K562 (cell line): ENCODE measurements around the gene POLRMT. TPM values are rescaled to one million over a fixed set of nuclear protein-coding genes. Genes with fewer than 3 reads are reported as not detected.

Experiments
- DIDO1 ChIP-seq: fragments of 450-650 bp; IDR thresholded peaks from 2 replicates; pipeline ENCODE4 v1.6.1; 2016; ENCODE audit warnings: low read depth, missing biosample characterization, missing genetic modification characterization
- HMG20B ChIP-seq: fragments of 250-450 bp; sonication (Bioruptor Pico); IDR thresholded peaks from 2 replicates; pipeline ENCODE4 v1.5.0; 2021; ENCODE audit warnings: mild to moderate bottlenecking
- MTA1 ChIP-seq: fragments of 450-650 bp; IDR thresholded peaks from 2 replicates; pipeline ENCODE4 v1.6.1; 2017; ENCODE audit warnings: borderline replicate concordance
- POLR2H ChIP-seq: IDR thresholded peaks from 2 replicates; pipeline ENCODE4 v1.6.1; 2016; ENCODE audit warnings: missing genetic modification characterization, low read depth, mild to moderate bottlenecking, control low read depth, missing compliant biosample characterization, moderate library complexity
- RB1 ChIP-seq: fragments of 450-650 bp; IDR thresholded peaks from 2 replicates; pipeline ENCODE4 v1.6.1; 2017; ENCODE audit warnings: low read depth, mild to moderate bottlenecking
- SAP30 ChIP-seq: fragments of 200-600 bp; sonication (generic); IDR thresholded peaks from 2 replicates; pipeline ENCODE4 v1.6.1; 2012; ENCODE audit warnings: borderline replicate concordance, low read depth, mild to moderate bottlenecking, moderate library complexity, low read length, control low read depth, inconsistent platforms; ENCODE audit not compliant: insufficient read depth, poor library complexity, severe bottlenecking
- THAP12 ChIP-seq: fragments of 250-450 bp; sonication (Bioruptor Pico); IDR thresholded peaks from 2 replicates; pipeline ENCODE4 v1.9.0; 2021; ENCODE audit warnings: mild to moderate bottlenecking, inconsistent platforms
- YBX1 ChIP-seq: fragments of 450-650 bp; IDR thresholded peaks from 2 replicates; pipeline ENCODE4 v1.7.1; 2016; ENCODE audit warnings: mild to moderate bottlenecking
- ZBTB11 ChIP-seq, 3 experiments: fragments of 200-800 bp in 1 of 3; fragments of 250-450 bp in 1 of 3; fragments of 450-650 bp in 1 of 3; sonication (Bioruptor Pico) in 1 of 3; sonication (Bioruptor generic) in 1 of 3; formaldehyde crosslinking in 1 of 3; IDR thresholded peaks; 2 replicates each; pipeline versions ENCODE4 v1.6.1 to v1.8.0; 2016 to 2022; ENCODE audit warnings: mild to moderate bottlenecking in 2 of 3, missing genetic modification characterization in 2 of 3, missing compliant biosample characterization in 1 of 3, moderate library complexity in 1 of 3
- ZNF445 ChIP-seq: fragments of 250-450 bp; sonication (Bioruptor Pico); IDR thresholded peaks from 2 replicates; pipeline ENCODE4 v1.4.0; 2020; ENCODE audit warnings: low read depth, mild to moderate bottlenecking, moderate library complexity
- ZNF589 ChIP-seq: fragments of 200-800 bp; sonication (Bioruptor generic); IDR thresholded peaks from 2 replicates; pipeline ENCODE4 v1.6.1; 2016; ENCODE audit warnings: low read depth, missing genetic modification characterization, missing compliant biosample characterization
- polyA plus RNA-seq, 8 experiments: library from polyadenylated mRNA; depleted of rRNA in 4 of 8; stranded (reverse) in 5 of 8; unstranded in 3 of 8; fragments of >200 nt; fragmentation: Nextera tagmentation in 2 of 8; fragmentation: Illumina TruSeq in 1 of 8; extraction: Ambion mirVana in 2 of 8; extraction: Trizol in 1 of 8; gene quantifications; 2 replicates each; pipeline versions ENCODE4 v1.2.1 to v1.2.3, GENCODE V29; 2011 to 2014; ENCODE audit warnings: inconsistent platforms in 1 of 8, missing spikeins in 1 of 8
- total RNA-seq, 7 experiments: library from RNA; depleted of rRNA in 6 of 7; stranded (reverse); fragments of >200 nt in 6 of 7; fragmentation: Illumina TruSeq in 2 of 7; extraction: Trizol in 2 of 7; gene quantifications; 2 replicates each; pipeline versions ENCODE4 v1.2.1 to v1.2.3, GENCODE V29; 2011 to 2021; ENCODE audit warnings: low replicate concordance in 1 of 7
- TF ChIP-seq, protein P1 (sequence below): fragments of 250-450 bp; sonication (Bioruptor Pico); IDR thresholded peaks from 2 replicates; pipeline ENCODE4 v1.5.0; 2021; ENCODE audit warnings: mild to moderate bottlenecking, borderline replicate concordance
- TF ChIP-seq, protein P2 (sequence below), 2 experiments: fragments of 450-650 bp; conservative IDR thresholded peaks; 2 replicates each; pipeline ENCODE4 v1.6.1; 2017; ENCODE audit warnings: mild to moderate bottlenecking in 2 of 2, moderate library complexity in 2 of 2
- TF ChIP-seq, protein P3 (sequence below): fragments of 250-450 bp; sonication (Bioruptor Pico); IDR thresholded peaks from 2 replicates; pipeline ENCODE4 v1.4.0; 2020

Gene POLRMT
- total and polyA plus RNA-seq, 9 of the 15 experiments (the other 6 are each of a cell fraction or from before 2014, with no cell fraction given), result 30.3 to 144 (median 68.0) TPM

DNA sequence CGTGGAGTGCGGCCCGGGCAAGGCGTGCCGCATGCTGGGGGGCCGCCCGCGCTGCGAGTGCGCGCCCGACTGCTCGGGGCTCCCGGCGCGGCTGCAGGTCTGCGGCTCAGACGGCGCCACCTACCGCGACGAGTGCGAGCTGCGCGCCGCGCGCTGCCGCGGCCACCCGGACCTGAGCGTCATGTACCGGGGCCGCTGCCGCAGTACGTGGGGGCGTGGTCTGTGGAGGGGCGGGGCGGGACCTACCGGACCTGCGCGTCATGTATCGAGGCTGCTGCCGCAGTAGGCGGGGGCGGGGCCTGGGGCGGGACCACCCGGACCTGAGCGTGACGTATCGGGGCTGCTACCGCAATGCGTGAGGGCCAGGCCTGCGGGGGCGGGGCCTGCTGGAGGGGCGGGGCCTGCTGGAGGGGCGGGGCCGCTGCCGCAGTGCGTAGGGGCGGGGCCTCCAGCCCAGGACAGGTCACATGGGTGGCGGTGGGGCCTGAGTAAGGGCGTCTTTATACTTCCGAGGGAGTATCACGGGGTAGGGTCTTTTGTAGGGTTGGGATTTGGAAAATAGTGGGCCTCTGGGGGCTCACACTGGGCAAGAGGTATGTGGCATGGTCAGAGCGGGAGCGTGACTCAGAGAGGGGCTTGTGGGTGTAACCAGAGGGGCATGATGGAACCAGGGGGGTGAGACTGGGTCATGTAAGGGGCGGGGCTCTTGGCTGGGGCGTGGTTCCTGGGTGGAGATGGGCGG, 47.1 kb upstream of the POLRMT start (continued):
- TF ChIP-seq YBX1 (no peak), ZNF589 (CRISPR knock-in tag) (no peak), MTA1 (no peak), ZBTB11 (CRISPR knock-in tag; IDR thresholded peaks at IDR 0.05) (peak in 1 of 3 experiments; percentile 56; a peak in 1 of 6 replicates), POLR2H (tag) (no peak), DIDO1 (no peak), THAP12 (CRISPR knock-in tag) (peak; percentile 94), ZNF445 (0 out of 2 replicates have a peak, but pooled peaks have one; percentile 26), RB1 (peak; percentile 95), HMG20B (CRISPR knock-in tag) (no peak), SAP30 (no peak)
- TF ChIP-seq, protein P1, sequence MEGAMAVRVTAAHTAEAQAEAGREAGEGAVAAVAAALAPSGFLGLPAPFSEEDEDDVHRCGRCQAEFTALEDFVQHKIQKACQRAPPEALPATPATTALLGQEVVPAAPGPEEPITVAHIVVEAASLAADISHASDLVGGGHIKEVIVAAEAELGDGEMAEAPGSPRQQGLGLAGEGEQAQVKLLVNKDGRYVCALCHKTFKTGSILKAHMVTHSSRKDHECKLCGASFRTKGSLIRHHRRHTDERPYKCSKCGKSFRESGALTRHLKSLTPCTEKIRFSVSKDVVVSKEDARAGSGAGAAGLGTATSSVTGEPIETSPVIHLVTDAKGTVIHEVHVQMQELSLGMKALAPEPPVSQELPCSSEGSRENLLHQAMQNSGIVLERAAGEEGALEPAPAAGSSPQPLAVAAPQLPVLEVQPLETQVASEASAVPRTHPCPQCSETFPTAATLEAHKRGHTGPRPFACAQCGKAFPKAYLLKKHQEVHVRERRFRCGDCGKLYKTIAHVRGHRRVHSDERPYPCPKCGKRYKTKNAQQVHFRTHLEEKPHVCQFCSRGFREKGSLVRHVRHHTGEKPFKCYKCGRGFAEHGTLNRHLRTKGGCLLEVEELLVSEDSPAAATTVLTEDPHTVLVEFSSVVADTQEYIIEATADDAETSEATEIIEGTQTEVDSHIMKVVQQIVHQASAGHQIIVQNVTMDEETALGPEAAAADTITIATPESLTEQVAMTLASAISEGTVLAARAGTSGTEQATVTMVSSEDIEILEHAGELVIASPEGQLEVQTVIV (CRISPR knock-in tag), result 0 out of 2 replicates have a peak, but pooled peaks have one; percentile 31
- TF ChIP-seq, protein P2, sequence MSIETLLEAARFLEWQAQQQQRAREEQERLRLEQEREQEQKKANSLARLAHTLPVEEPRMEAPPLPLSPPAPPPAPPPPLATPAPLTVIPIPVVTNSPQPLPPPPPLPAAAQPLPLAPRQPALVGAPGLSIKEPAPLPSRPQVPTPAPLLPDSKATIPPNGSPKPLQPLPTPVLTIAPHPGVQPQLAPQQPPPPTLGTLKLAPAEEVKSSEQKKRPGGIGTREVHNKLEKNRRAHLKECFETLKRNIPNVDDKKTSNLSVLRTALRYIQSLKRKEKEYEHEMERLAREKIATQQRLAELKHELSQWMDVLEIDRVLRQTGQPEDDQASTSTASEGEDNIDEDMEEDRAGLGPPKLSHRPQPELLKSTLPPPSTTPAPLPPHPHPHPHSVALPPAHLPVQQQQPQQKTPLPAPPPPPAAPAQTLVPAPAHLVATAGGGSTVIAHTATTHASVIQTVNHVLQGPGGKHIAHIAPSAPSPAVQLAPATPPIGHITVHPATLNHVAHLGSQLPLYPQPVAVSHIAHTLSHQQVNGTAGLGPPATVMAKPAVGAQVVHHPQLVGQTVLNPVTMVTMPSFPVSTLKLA (conservative IDR thresholded peaks at IDR 0.05), result peak; percentile 79 to 90
- TF ChIP-seq, protein P3, sequence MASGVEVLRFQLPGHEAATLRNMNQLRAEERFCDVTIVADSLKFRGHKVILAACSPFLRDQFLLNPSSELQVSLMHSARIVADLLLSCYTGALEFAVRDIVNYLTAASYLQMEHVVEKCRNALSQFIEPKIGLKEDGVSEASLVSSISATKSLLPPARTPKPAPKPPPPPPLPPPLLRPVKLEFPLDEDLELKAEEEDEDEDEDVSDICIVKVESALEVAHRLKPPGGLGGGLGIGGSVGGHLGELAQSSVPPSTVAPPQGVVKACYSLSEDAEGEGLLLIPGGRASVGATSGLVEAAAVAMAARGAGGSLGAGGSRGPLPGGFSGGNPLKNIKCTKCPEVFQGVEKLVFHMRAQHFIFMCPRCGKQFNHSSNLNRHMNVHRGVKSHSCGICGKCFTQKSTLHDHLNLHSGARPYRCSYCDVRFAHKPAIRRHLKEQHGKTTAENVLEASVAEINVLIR (CRISPR knock-in tag), result peak; percentile 21; the same call in 1 of the 2 replicates
